Measurements from ENCODE around the gene GALNT2. TPM values are rescaled to one million over a fixed set of nuclear protein-coding genes. Genes with fewer than 3 reads are reported as not detected.

The GALNT2 gene
- total RNA-seq, 4 donors from 2014 or later: 41.7 to 56.4 (median 50.7) TPM

- no peak for TF ChIP-seq CTCF (IDR thresholded peaks at IDR 0.05; ENCODE audit: low read depth)
Observed at GRCh38 chr1:230272557-230272956, 205.5 kb downstream of the GALNT2 start.

GRCh38 chr1:230273141-230273710 lies 206.2 kb downstream of the GALNT2 start:
- TF ChIP-seq CTCF (IDR thresholded peaks at IDR 0.05; ENCODE audit: low read depth): no peak

GRCh38 chr1:230274254-230274653 lies 207.2 kb downstream of the GALNT2 start:
- no peak for TF ChIP-seq CTCF (IDR thresholded peaks at IDR 0.05; ENCODE audit: low read depth)

GRCh38 chr1:230276401-230276800 lies 209.4 kb downstream of the GALNT2 start:
- TF ChIP-seq CTCF (IDR thresholded peaks at IDR 0.05; ENCODE audit: low read depth): no peak

- no peak for TF ChIP-seq CTCF (IDR thresholded peaks at IDR 0.05; ENCODE audit: low read depth)
Observed at GRCh38 chr1:230277201-230278025, 210.4 kb downstream of the GALNT2 start.

- TF ChIP-seq CTCF (IDR thresholded peaks at IDR 0.05; ENCODE audit: low read depth): no peak
Observed at GRCh38 chr1:230278376-230278775, 211.3 kb downstream of the GALNT2 start.

GRCh38 chr1:230278871-230279582 lies 212.0 kb downstream of the GALNT2 start:
- no peak for TF ChIP-seq CTCF (IDR thresholded peaks at IDR 0.05; ENCODE audit: low read depth)

Measured in subcutaneous adipose tissue (tissue), 4 donors.